ENCODE measurements around the gene PPFIBP1. TPM values are rescaled to one million over a fixed set of nuclear protein-coding genes. Genes with fewer than 3 reads are reported as not detected.
"Not testable (repeated sequence)": the region's sequence is repeated elsewhere in the genome, so short reads cannot be mapped to it uniquely, and the experiment has no call there.

PPFIBP1 gene
- polyA plus RNA-seq, 2 of the 4 experiments (the other 2 are of a cell fraction), result 24.8 to 89.0 TPM

DNA sequence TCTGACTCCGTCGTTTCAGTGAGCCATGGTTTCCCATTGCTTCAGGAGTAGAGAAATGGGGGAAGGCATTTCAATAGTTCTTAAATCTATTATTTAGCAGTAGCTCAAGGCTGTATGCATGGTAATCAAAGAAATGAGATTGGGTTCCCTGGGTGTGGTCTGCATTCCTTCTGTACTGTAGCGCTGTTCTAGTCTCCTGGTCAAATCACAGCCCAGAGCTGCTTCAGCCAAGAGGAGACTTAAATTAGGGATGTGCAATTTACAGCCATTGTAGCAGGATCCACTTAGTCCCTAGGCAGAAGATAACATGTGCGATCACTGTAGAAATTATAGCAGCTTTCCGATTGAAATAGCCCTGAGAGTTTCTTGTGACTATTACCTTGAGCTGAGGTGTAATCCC, 58.4 kb downstream of the PPFIBP1 start:
- 76% methylated on average over 5 of the region's 5 CpGs for WGBS (ENCODE audit: missing lambda C conversion rate)
- ATAC-seq; H3K4me1 ChIP-seq; H3K4me2 ChIP-seq; FAIRE-seq; POLR2A ChIA-PET; H3K27ac ChIP-seq; DNase-seq (ENCODE audit: low read depth in 1 of 2, low spot score in 1 of 2); H3K4me3 ChIP-seq; CTCF ChIA-PET; H3K9me3 ChIP-seq: not testable (repeated sequence)

DNA sequence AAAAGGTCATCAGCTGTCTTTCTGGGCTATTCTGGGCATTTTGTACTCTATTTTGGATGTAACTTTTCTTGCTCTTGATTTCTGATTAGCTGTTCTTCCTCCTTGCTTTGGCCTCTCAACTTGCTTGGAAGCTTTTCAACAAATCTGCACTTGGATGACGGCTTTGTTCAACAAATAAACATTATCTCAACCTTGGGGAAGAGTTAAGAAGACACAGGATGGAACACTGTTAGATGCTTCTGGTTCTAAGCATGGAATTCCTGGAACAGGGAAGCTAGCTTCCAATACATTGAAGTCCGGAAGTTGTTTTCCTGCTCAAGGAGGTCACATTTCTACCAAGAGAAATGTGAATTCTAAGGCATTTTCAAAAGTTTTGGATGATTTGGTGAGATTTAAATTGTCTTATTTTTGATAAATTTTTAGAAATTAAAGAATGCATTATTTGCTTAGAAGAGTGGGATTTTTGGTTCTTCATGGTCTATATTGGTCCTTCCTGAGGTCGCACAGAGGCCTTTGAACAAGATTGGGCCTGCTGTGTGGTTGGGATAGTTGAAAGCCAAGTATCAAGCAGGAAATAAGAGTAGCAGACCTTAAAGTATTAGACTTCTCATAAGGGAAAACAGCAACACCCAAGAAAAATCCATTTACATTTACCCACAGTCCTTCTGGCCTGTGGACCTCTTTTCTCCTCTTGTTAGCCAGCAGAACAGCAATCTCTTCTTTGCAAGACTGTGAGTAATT, 59.2 kb downstream of the PPFIBP1 start:
- no peak overlapping the region for H3K4me2 ChIP-seq
- 87% methylated on average over 3 of the region's 3 CpGs for WGBS (ENCODE audit: missing lambda C conversion rate)
- no peak overlapping the region for H3K4me3 ChIP-seq
- CTCF ChIA-PET, result no interaction called here
- FAIRE-seq (no peak), ATAC-seq (no peak), DNase-seq (ENCODE audit: low read depth in 1 of 2, low spot score in 1 of 2) (no peak)
- POLR2A ChIA-PET, result no interaction called here
- H3K9me3 ChIP-seq, result no peaks in the 10 kb centered on the region
- no peak for TF ChIP-seq PHF8 (IDR thresholded peaks at IDR 0.05; ENCODE audit: borderline replicate concordance, low read depth)
- no peak for TF ChIP-seq SREBF2 (IDR thresholded peaks at IDR 0.05)
- no peak for TF ChIP-seq CBX8 (IDR thresholded peaks at IDR 0.05)
- TF ChIP-seq JUN (IDR thresholded peaks at IDR 0.05), result no peak
- TF ChIP-seq, protein P1, sequence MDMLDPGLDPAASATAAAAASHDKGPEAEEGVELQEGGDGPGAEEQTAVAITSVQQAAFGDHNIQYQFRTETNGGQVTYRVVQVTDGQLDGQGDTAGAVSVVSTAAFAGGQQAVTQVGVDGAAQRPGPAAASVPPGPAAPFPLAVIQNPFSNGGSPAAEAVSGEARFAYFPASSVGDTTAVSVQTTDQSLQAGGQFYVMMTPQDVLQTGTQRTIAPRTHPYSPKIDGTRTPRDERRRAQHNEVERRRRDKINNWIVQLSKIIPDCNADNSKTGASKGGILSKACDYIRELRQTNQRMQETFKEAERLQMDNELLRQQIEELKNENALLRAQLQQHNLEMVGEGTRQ (IDR thresholded peaks at IDR 0.05), result no peak
- no peak for TF ChIP-seq ZFP36 (IDR thresholded peaks at IDR 0.05; ENCODE audit: borderline replicate concordance, partially characterized antibody)
- TF ChIP-seq, protein P2, sequence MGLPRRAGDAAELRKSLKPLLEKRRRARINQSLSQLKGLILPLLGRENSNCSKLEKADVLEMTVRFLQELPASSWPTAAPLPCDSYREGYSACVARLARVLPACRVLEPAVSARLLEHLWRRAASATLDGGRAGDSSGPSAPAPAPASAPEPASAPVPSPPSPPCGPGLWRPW (IDR thresholded peaks at IDR 0.05), result no peak
- no peak overlapping the region for H3K27ac ChIP-seq
- H3K4me1 ChIP-seq, result no peaks in the 10 kb centered on the region

DNA sequence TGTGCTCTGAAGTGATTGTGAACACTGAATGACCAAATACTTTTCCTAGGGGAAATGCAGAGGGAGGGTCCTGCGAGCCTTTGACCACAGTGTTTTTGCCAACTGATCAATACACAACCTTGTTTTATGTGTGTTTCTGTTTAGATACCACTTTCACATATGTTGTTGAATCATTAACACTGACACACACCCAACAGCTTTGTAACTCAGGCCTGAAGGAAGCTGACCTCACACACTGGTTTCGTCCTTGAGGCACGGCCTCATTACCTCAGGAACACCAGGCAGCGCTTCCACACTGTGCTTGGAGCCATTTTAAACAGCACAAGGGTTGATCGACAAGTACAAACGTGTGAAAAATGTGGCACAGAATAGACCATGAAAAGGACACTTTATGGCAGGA, 60.0 kb downstream of the PPFIBP1 start:
- ATAC-seq, result no peak
- no peaks in the 10 kb centered on the region for H3K4me1 ChIP-seq
- no peak overlapping the region for H3K27ac ChIP-seq
- H3K4me2 ChIP-seq, result no peak overlapping the region
- no peak overlapping the region for H3K4me3 ChIP-seq
- FAIRE-seq, result no peak
- DNase-seq (ENCODE audit: low read depth in 1 of 2, low spot score in 1 of 2), result no peak
- ChIA-PET POLR2A (no interaction called here), CTCF (no interaction called here)
- H3K9me3 ChIP-seq, result no peaks in the 10 kb centered on the region
- TF ChIP-seq POLR2A (IDR thresholded peaks at IDR 0.05; ENCODE audit: low read length) (peak; percentile 13; the same call in 1 of the 2 replicates), RFX5 (IDR thresholded peaks at IDR 0.05) (no peak), HOXB13 (CRISPR knock-in tag; IDR thresholded peaks at IDR 0.05; ENCODE audit: low read depth) (no peak), CBX8 (IDR thresholded peaks at IDR 0.05) (no peak)
- TF ChIP-seq, protein P3, sequence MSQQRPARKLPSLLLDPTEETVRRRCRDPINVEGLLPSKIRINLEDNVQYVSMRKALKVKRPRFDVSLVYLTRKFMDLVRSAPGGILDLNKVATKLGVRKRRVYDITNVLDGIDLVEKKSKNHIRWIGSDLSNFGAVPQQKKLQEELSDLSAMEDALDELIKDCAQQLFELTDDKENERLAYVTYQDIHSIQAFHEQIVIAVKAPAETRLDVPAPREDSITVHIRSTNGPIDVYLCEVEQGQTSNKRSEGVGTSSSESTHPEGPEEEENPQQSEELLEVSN (IDR thresholded peaks at IDR 0.05; ENCODE audit: borderline replicate concordance, low read depth), result no peak
- 91% methylated on average over 6 of the region's 6 CpGs for WGBS (ENCODE audit: missing lambda C conversion rate)

DNA sequence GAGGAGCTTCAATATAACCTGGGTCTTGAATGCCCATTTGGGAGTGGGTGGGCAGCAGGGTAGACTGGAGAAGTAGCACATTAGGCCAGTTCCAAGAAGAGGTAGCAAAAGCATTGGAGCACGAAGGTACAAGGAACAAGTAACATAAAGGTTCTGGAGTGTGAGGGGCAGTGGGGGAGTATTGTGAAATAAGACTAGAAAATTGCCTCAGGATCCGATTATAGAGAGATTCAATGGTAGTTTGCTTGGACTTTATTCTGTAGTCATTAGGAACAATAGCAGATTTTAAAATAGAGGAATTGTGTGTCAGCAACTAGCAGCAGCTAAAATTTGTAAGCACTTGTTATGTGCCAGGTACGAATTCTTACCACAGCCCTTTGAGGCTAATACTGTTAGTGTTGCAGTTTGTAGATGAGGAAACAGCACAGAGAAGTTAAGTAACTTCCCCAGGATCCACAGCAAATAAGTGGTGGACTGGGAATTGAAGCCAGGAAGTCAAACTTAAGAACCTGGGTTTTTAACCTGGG, 61.8 kb downstream of the PPFIBP1 start:
- POLR2A ChIA-PET, result no interaction called here
- Histone ChIP-seq H3K4me2 (no peak overlapping the region), H3K27ac (no peak overlapping the region), H3K9me3 (no peaks in the 10 kb centered on the region), H3K4me1 (0 out of 3 replicates have a peak, but pooled peaks cover 2% of the 10 kb centered on the region), H3K4me3 (no peak overlapping the region)
- ATAC-seq (no peak), DNase-seq (ENCODE audit: low read depth in 1 of 2, low spot score in 1 of 2) (no peak), FAIRE-seq (no peak)
- CTCF ChIA-PET, result interaction anchor here (0.8 to 2.0 kb wide), 3 partner anchors 10 to 55 kb away, joined by 3 to 4 read pairs (median 3); no protein-coding TSS in a partner anchor
- WGBS (ENCODE audit: missing lambda C conversion rate), result 84% methylated on average over 3 of the region's 3 CpGs
- TF ChIP-seq CEBPB (IDR thresholded peaks at IDR 0.05), result peak in 1 of 2 experiments; percentile 30; a peak in 1 of 4 replicates
- TF ChIP-seq, protein P4, sequence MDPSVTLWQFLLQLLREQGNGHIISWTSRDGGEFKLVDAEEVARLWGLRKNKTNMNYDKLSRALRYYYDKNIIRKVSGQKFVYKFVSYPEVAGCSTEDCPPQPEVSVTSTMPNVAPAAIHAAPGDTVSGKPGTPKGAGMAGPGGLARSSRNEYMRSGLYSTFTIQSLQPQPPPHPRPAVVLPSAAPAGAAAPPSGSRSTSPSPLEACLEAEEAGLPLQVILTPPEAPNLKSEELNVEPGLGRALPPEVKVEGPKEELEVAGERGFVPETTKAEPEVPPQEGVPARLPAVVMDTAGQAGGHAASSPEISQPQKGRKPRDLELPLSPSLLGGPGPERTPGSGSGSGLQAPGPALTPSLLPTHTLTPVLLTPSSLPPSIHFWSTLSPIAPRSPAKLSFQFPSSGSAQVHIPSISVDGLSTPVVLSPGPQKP (IDR thresholded peaks at IDR 0.05; ENCODE audit: low read depth, low read length), result no peak

DNA sequence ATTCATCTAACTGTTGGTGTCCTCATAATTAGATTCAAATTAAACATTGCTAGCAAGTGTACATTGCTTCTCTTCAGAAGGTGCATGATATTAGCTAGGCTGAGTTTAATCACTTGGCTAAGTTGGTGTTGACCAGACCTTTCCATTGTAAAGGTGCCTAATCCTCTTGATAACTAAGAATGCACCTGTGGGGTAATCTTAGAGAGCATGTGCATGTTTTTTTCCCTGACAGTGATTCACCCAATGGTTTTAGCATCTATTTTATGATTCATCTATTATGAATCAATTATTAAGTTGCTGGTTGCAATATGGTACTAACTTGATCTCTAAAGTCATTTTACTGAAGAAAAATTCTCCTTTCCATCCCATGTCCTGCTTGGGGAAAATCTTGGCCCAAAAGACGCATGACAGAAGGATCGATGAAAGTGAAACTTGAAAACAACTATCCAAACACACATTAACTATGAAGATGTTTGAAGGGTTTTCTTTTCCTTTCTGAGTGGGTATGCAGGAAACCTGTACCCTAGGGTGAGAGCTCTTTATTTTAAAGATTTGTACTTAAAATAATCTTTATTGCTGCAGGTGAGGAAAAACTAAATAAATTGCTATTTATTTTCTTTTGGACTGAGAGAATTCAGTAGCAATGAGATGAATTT, 64.2 kb downstream of the PPFIBP1 start:
- H3K9me3 ChIP-seq; H3K4me3 ChIP-seq; H3K27ac ChIP-seq; ATAC-seq; POLR2A ChIA-PET; FAIRE-seq; H3K4me2 ChIP-seq; DNase-seq (ENCODE audit: low read depth in 1 of 2, low spot score in 1 of 2): not testable (repeated sequence)
- peaks cover 12% of the 10 kb centered on the region; the same call in 2 of the 3 replicates for H3K4me1 ChIP-seq
- 93% methylated on average over 2 of the region's 2 CpGs for WGBS (ENCODE audit: missing lambda C conversion rate)
- CTCF ChIA-PET, result interaction anchor here (1.0 kb wide), 1 partner anchor 26 kb away, joined by 3 read pairs; no protein-coding TSS in a partner anchor

All from A549 (cell line).